Prostate gland (tissue), 2 donors: ENCODE measurements around the gene NT5DC4.

ENCODE experiments used
- CTCF ChIP-seq, 4 experiments: fragments of 200-600 bp in 2 of 4; fragments of 450-650 bp in 2 of 4; sonication (generic) in 2 of 4; IDR thresholded peaks; 1 replicate in 3 of 4; 2 replicates in 1 of 4; pipeline ENCODE4 v1.5.1; 2016 to 2019; ENCODE audit warnings: antibody characterized with exemption in 4 of 4, mild to moderate bottlenecking in 2 of 4, moderate library complexity in 2 of 4
- POLR2A ChIP-seq: fragments of 450-650 bp; IDR thresholded peaks from one replicate; pipeline ENCODE4 v1.6.1; 2016; ENCODE audit warnings: antibody characterized with exemption, mild to moderate bottlenecking
- POLR2AphosphoS5 ChIP-seq: sonication (generic); formaldehyde crosslinking; IDR thresholded peaks from one replicate; pipeline ENCODE4 v1.6.1; 2017; ENCODE audit warnings: antibody characterized with exemption

GRCh38 chr2:112682101-112682500 is 38.7 kb upstream of the NT5DC4 start:
- TF ChIP-seq CTCF (IDR thresholded peaks at IDR 0.05) (no peak), POLR2A (no peak), POLR2AphosphoS5 (no peak)
